IMR-90 (cell line): ENCODE results near the gene EBP. TPM values are rescaled to one million over a fixed set of nuclear protein-coding genes. Genes with fewer than 3 reads are reported as not detected.

Experiments
- CEBPB ChIP-seq: IDR thresholded peaks from 2 replicates; pipeline ENCODE4 v1.6.1; 2012; ENCODE audit warnings: low read depth, low read length, improper control_type of control experiment
- MAFK ChIP-seq: IDR thresholded peaks from 2 replicates; pipeline ENCODE4 v1.6.1; 2012; ENCODE audit warnings: low read depth, low read length, improper control_type of control experiment
- polyA plus RNA-seq, 3 experiments: library from polyadenylated mRNA; depleted of rRNA; stranded (reverse); fragments of >200 nt; gene quantifications; 2 replicates each; pipeline ENCODE4 v1.2.3, GENCODE V29; 2012; ENCODE audit warnings: low replicate concordance in 1 of 3
- total RNA-seq: library from RNA; depleted of rRNA; stranded (reverse); fragments of >200 nt; gene quantifications from 2 replicates; pipeline ENCODE4 v1.2.3, GENCODE V29; 2012
- TF ChIP-seq, protein P1 (sequence below): fragments of 150-350 bp; IDR thresholded peaks from 2 replicates; pipeline ENCODE4 v1.6.1; 2016; ENCODE audit warnings: low read depth, mild to moderate bottlenecking, low read length, moderate library complexity, borderline replicate concordance
- TF ChIP-seq, protein P2 (sequence below): fragments of 150-350 bp; IDR thresholded peaks from 2 replicates; pipeline ENCODE4 v1.6.1; 2017; ENCODE audit warnings: mild to moderate bottlenecking, antibody characterized with exemption, low read length, low read depth

Gene EBP
- total and polyA plus RNA-seq, 2 of the 4 experiments (the other 2 are of a cell fraction): 39.4 to 78.9 TPM

DNA sequence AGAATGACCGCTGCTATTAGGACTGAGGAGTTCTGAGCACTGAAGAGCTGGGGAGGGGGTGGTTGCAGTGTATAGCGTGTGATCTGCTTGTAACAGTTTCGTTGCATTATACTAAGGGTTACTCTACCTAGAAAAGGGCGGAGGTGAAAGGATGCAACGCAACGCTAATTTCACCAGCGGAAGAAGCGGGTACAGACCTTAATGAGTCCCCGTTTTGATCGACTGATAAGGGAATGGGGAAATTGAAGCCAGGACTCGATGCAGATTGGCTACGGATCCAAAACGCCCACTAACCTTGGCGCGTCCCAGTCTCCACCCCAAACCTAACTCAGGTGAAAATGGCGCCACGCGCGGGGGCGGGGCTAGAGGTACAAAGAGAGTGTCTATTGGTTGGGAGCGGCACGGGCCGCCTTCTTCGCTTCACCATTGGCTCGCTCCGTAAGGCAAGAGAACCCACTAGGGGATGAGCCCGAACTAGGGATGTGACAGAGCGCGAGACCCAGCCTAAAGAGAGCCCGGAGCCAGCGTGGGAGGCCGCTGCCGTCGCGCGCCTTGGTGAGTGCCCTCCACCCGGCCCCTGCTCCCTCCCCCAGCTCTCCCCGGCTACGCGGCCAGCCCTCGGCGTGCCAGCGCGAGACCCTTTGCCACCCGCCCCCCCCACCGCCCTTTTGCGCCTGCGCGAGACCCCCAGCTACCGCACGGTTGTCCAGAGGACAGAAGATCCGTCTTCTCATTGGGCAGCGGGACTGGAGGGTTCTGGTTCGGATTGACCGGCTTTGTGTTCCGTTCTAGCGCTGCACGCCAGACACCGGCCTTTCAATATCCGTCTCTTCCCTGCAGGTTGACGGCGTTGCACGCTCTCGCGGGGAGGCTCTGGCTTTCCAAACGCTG lies at the start of gene EBP (continued):
- TF ChIP-seq, protein P1, sequence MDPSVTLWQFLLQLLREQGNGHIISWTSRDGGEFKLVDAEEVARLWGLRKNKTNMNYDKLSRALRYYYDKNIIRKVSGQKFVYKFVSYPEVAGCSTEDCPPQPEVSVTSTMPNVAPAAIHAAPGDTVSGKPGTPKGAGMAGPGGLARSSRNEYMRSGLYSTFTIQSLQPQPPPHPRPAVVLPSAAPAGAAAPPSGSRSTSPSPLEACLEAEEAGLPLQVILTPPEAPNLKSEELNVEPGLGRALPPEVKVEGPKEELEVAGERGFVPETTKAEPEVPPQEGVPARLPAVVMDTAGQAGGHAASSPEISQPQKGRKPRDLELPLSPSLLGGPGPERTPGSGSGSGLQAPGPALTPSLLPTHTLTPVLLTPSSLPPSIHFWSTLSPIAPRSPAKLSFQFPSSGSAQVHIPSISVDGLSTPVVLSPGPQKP: no peak
- TF ChIP-seq MAFK (no peak), CEBPB (no peak)
- TF ChIP-seq, protein P2, sequence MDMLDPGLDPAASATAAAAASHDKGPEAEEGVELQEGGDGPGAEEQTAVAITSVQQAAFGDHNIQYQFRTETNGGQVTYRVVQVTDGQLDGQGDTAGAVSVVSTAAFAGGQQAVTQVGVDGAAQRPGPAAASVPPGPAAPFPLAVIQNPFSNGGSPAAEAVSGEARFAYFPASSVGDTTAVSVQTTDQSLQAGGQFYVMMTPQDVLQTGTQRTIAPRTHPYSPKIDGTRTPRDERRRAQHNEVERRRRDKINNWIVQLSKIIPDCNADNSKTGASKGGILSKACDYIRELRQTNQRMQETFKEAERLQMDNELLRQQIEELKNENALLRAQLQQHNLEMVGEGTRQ: peak; percentile 94
